CD4-positive, alpha-beta T cell (primary cell): ENCODE data around the gene CITED4. TPM values are rescaled to one million over a fixed set of nuclear protein-coding genes. Genes with fewer than 3 reads are reported as not detected.

Experiments used
- ATAC-seq: fragments of 200-7000 bp; cut with Tn5 transposase; one replicate; pipeline ENCODE4 v1.10.0; 2022; ENCODE audit warnings: mild to moderate bottlenecking; ENCODE audit not compliant: poor library complexity
- CTCF ChIA-PET: fragments of 350-600 bp; sonication (Branson Sonifier 250); formaldehyde crosslinking; loops from one replicate; lab custom pipeline; 2021; ENCODE audit warnings: antibody characterized with exemption, inconsistent platforms; lab: Charles Lee
- POLR2A ChIA-PET: fragments of 350-600 bp; sonication (Branson Sonifier 250); formaldehyde crosslinking; loops from one replicate; lab custom pipeline; 2021; ENCODE audit warnings: antibody characterized with exemption, inconsistent platforms; lab: Charles Lee
- DNase-seq, 14 experiments: peaks; one replicate each; pipeline ENCODE4 v3.0.0-alpha.2; 2013 to 2020; ENCODE audit warnings: mixed read lengths in 2 of 14
- H3K27ac ChIP-seq, 2 donors: one replicate each; pipeline versions ENCODE4 v1.5.1 to v1.7.0; 2013; ENCODE audit warnings: low read length in 2 of 2, low read depth in 1 of 2, mild to moderate bottlenecking in 1 of 2
- H3K27me3 ChIP-seq, 2 experiments: 1 replicate in 1 of 2; 2 replicates in 1 of 2; pipeline versions ENCODE4 v1.6.1 to v1.7.0; 2013; ENCODE audit warnings: low read length in 2 of 2, control low read depth in 1 of 2, mild to moderate bottlenecking in 1 of 2, moderate library complexity in 1 of 2; ENCODE audit not compliant: insufficient read depth in 2 of 2, control insufficient read depth in 1 of 2
- H3K36me3 ChIP-seq: one replicate; pipeline ENCODE4 v1.6.1; 2013; ENCODE audit warnings: low read length, control low read depth; ENCODE audit not compliant: insufficient read depth
- H3K4me1 ChIP-seq: one replicate; pipeline ENCODE4 v1.6.1; 2013; ENCODE audit warnings: low read length, control low read depth; ENCODE audit not compliant: insufficient read depth
- H3K4me3 ChIP-seq: one replicate; pipeline ENCODE4 v1.5.1; 2013; ENCODE audit warnings: mild to moderate bottlenecking, low read length, moderate library complexity
- H3K9me3 ChIP-seq, 2 experiments: 1 replicate in 1 of 2; 2 replicates in 1 of 2; pipeline versions ENCODE4 v1.6.1 to v1.7.0; 2013; ENCODE audit warnings: low read length in 2 of 2, mild to moderate bottlenecking in 2 of 2, control low read depth in 1 of 2, moderate library complexity in 1 of 2; ENCODE audit not compliant: control insufficient read depth in 1 of 2, insufficient read depth in 1 of 2
- H3K27ac Mint-ChIP-seq: one replicate; pipeline ENCODE4 v1.8.0; 2020; ENCODE audit warnings: mixed read lengths
- H3K27me3 Mint-ChIP-seq: one replicate; pipeline ENCODE4 v1.8.0; 2021; ENCODE audit warnings: mixed read lengths
- H3K36me3 Mint-ChIP-seq: one replicate; pipeline ENCODE4 v1.8.0; 2021; ENCODE audit warnings: low read depth, mixed read lengths
- H3K4me1 Mint-ChIP-seq: one replicate; pipeline ENCODE4 v1.8.0; 2021; ENCODE audit warnings: low read depth, mixed read lengths
- H3K4me3 Mint-ChIP-seq: one replicate; pipeline ENCODE4 v1.8.0; 2020; ENCODE audit warnings: mild to moderate bottlenecking, mixed read lengths
- H3K9me3 Mint-ChIP-seq: one replicate; pipeline ENCODE4 v1.8.0; 2020; ENCODE audit warnings: mixed read lengths
- intact Hi-C, 2 experiments: fragments of 100-400 bp; cut with DNase I in 1 of 2; cut with micrococcal nuclease in 1 of 2; formaldehyde crosslinking; loops; one replicate each; pipeline versions ENCODE4 v1.15.1 to v1.9.0; 2023 to 2025; cut with DNase I, micrococcal nuclease
- total RNA-seq, 174 experiments: library from RNA in 2 of 174; stranded (reverse) in 2 of 174; gene quantifications; one replicate each; pipeline ENCODE4 v1.2.3 and lab custom pipeline; 2021 to 2026
- TF ChIP-seq, protein P1 (sequence below): fragments of 200-600 bp; IDR thresholded peaks from one replicate; pipeline ENCODE4 v1.8.0; 2022; ENCODE audit warnings: antibody characterized with exemption, mild to moderate bottlenecking

CITED4 gene
- total RNA-seq, 2 experiments from 2014 or later, result 51.6 to 52.0 TPM

DNA sequence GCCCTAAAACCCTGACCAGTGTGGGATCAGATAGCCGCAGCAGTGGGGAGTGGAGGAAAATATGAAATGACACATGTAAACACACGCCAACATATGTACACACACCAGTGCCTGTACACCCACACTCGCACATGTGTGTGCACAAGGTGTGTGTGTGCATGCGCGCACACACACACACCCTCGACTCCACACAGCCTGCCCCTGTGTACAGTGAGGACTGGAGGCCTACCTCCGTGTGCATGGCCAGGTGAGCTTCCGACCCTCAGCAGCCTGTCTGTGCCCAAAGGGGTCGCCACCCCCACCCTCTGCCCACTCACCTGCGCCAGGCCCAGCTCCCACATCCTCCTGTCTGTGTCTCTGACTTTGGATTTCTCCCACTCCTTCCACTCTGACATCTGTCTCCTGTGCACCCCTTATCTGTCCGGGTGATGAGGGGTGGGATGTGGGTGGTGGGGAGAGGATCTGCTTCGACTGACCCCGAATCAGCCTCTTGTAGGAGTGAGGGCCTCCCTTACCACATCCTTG, 31.7 kb downstream of the CITED4 start:
- Mint-ChIP-seq H3K36me3 (no peaks in the 10 kb centered on the region), H3K27me3 (no peaks in the 10 kb centered on the region), H3K4me3 (no peak overlapping the region), H3K27ac (no peak overlapping the region), H3K4me1 (peaks cover 11% of the 10 kb centered on the region), H3K9me3 (no peaks in the 10 kb centered on the region)
- ATAC-seq (no peak), DNase-seq (no peak)
- POLR2A ChIA-PET, result no interaction called here
- no peaks in the 10 kb centered on the region for H3K36me3 ChIP-seq
- H3K9me3 ChIP-seq, result no peaks in the 10 kb centered on the region
- H3K4me3 ChIP-seq, result no peak overlapping the region
- TF ChIP-seq, protein P1, sequence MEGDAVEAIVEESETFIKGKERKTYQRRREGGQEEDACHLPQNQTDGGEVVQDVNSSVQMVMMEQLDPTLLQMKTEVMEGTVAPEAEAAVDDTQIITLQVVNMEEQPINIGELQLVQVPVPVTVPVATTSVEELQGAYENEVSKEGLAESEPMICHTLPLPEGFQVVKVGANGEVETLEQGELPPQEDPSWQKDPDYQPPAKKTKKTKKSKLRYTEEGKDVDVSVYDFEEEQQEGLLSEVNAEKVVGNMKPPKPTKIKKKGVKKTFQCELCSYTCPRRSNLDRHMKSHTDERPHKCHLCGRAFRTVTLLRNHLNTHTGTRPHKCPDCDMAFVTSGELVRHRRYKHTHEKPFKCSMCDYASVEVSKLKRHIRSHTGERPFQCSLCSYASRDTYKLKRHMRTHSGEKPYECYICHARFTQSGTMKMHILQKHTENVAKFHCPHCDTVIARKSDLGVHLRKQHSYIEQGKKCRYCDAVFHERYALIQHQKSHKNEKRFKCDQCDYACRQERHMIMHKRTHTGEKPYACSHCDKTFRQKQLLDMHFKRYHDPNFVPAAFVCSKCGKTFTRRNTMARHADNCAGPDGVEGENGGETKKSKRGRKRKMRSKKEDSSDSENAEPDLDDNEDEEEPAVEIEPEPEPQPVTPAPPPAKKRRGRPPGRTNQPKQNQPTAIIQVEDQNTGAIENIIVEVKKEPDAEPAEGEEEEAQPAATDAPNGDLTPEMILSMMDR, result no peak
- peaks cover 10% of the 10 kb centered on the region for H3K4me1 ChIP-seq
- intact Hi-C loops, result no loop called here
- no peaks in the 10 kb centered on the region for H3K27me3 ChIP-seq
- CTCF ChIA-PET, result interaction anchor here (0.6 kb wide), 1 partner anchor 1720 kb away, joined by 3 read pairs; no protein-coding TSS in a partner anchor
- H3K27ac ChIP-seq, result no peak overlapping the region

DNA sequence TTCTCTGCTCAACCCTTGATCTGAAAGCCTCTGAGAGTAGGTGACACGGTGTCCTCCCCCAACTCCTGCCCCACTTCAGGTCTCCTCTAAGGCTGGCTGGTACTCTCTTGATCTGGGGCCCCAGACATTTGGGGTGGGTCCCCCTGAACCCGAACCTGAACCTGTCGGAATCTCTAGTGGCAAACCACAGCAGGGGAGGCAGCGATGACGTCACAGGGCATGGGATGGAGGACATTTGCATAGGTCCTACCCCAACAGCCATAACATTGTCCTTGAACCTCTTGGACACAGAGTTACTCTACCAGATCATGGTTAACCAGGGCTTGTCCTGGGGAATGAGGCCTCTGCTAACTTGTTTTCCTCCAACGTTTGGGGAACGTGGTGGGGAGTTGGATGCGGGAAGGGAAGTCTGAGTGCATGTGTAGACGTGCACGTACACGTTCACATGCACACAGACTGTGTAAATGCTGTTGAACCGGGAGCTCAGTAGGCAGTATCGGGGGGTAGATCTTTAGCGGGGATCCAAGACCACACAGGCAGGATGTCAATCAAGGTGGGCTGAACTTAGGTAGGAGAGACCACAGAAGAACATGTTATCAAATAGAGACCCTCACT, 32.4 kb downstream of the CITED4 start:
- Histone ChIP-seq H3K27me3 (no peaks in the 10 kb centered on the region), H3K27ac (no peak overlapping the region), H3K36me3 (no peaks in the 10 kb centered on the region), H3K4me3 (no peak overlapping the region), H3K4me1 (peaks cover 16% of the 10 kb centered on the region), H3K9me3 (no peaks in the 10 kb centered on the region)
- Mint-ChIP-seq H3K4me3 (no peak overlapping the region), H3K4me1 (peaks cover 18% of the 10 kb centered on the region), H3K9me3 (no peaks in the 10 kb centered on the region), H3K36me3 (no peaks in the 10 kb centered on the region), H3K27me3 (no peaks in the 10 kb centered on the region), H3K27ac (no peak overlapping the region)
- intact Hi-C loops, result no loop called here
- TF ChIP-seq, protein P1, result no peak
- ATAC-seq (no peak), DNase-seq (no peak)
- CTCF ChIA-PET, result no interaction called here
- POLR2A ChIA-PET, result no interaction called here

- no peak overlapping the region for H3K27ac ChIP-seq
- no peak overlapping the region for H3K4me3 ChIP-seq
- intact Hi-C loops, result no loop called here
- Mint-ChIP-seq H3K27ac (no peak overlapping the region), H3K36me3 (no peaks in the 10 kb centered on the region), H3K9me3 (no peaks in the 10 kb centered on the region), H3K27me3 (no peaks in the 10 kb centered on the region), H3K4me3 (no peak overlapping the region), H3K4me1 (peaks cover 18% of the 10 kb centered on the region)
- peaks cover 16% of the 10 kb centered on the region for H3K4me1 ChIP-seq
- TF ChIP-seq, protein P1, result no peak
- CTCF ChIA-PET, result no interaction called here
- no peaks in the 10 kb centered on the region for H3K9me3 ChIP-seq
- POLR2A ChIA-PET, result no interaction called here
- H3K36me3 ChIP-seq, result no peaks in the 10 kb centered on the region
- ATAC-seq (no peak), DNase-seq (no peak)
- H3K27me3 ChIP-seq, result no peaks in the 10 kb centered on the region
Measured at GRCh38 chr1:40825996-40826395, 36.2 kb downstream of the CITED4 start.
